Mesendoderm (in vitro differentiated cells): ENCODE measurements around the gene TLN1.

Source experiments
- DNase-seq: peaks from one replicate; pipeline ENCODE4 v3.0.0; 2013
- H2AK5ac ChIP-seq: 2 replicates; pipeline ENCODE4 v1.6.1; 2013; ENCODE audit warnings: low read length, inconsistent platforms
- H2BK120ac ChIP-seq: 2 replicates; pipeline ENCODE4 v1.6.1; 2013; ENCODE audit warnings: low read depth, mild to moderate bottlenecking, low read length, moderate library complexity, mixed read lengths
- H2BK15ac ChIP-seq: replicated peaks from 2 replicates; pipeline ENCODE4 v1.6.1; 2013; ENCODE audit warnings: low read depth, mild to moderate bottlenecking, moderate library complexity
- H2BK5ac ChIP-seq: 2 replicates; pipeline ENCODE4 v1.6.1; 2013; ENCODE audit warnings: low read length, inconsistent platforms
- H3K18ac ChIP-seq: 2 replicates; pipeline ENCODE4 v1.6.1; 2013; ENCODE audit warnings: mild to moderate bottlenecking, low read length, mixed read lengths
- H3K23ac ChIP-seq: one replicate; pipeline ENCODE4 v1.6.1; 2013; ENCODE audit warnings: low read length
- H3K27ac ChIP-seq: 2 replicates; pipeline ENCODE4 v1.5.1; 2013; ENCODE audit warnings: low read depth, mild to moderate bottlenecking, inconsistent platforms, low read length, moderate library complexity
- H3K27me3 ChIP-seq: 2 replicates; pipeline ENCODE4 v1.6.1; 2013; ENCODE audit warnings: low read length, control low read depth, mild to moderate bottlenecking, inconsistent platforms; ENCODE audit not compliant: insufficient read depth, poor library complexity
- H3K36me3 ChIP-seq: 2 replicates; pipeline ENCODE4 v1.6.1; 2013; ENCODE audit warnings: low read length, inconsistent platforms; ENCODE audit not compliant: control insufficient read depth, insufficient read depth
- H3K4ac ChIP-seq: one replicate; pipeline ENCODE4 v1.6.1; 2013; ENCODE audit warnings: low read depth, mild to moderate bottlenecking, low read length, moderate library complexity
- H3K4me1 ChIP-seq: 2 replicates; pipeline ENCODE4 v1.6.1; 2013; ENCODE audit warnings: low read depth, low read length, inconsistent platforms; ENCODE audit not compliant: control insufficient read depth
- H3K4me2 ChIP-seq: 2 replicates; pipeline ENCODE4 v1.6.1; 2013; ENCODE audit warnings: low read length
- H3K4me3 ChIP-seq: 2 replicates; pipeline ENCODE4 v1.5.1; 2013; ENCODE audit warnings: mild to moderate bottlenecking, low read length
- H3K56ac ChIP-seq: one replicate; pipeline ENCODE4 v1.6.1; 2013; ENCODE audit warnings: low read length
- H3K79me1 ChIP-seq: 2 replicates; pipeline ENCODE4 v1.6.1; 2013; ENCODE audit warnings: low read length, inconsistent platforms
- H3K79me2 ChIP-seq: 2 replicates; pipeline ENCODE4 v1.6.1; 2013; ENCODE audit warnings: mild to moderate bottlenecking, low read length; ENCODE audit not compliant: control insufficient read depth, insufficient read depth
- H3K9ac ChIP-seq: 2 replicates; pipeline ENCODE4 v1.6.1; 2013; ENCODE audit warnings: low read length, inconsistent platforms
- H4K5ac ChIP-seq: one replicate; pipeline ENCODE4 v1.6.1; 2013; ENCODE audit warnings: low read length
- H4K8ac ChIP-seq: one replicate; pipeline ENCODE4 v1.6.1; 2013; ENCODE audit warnings: low read depth, mild to moderate bottlenecking, control low read depth, low read length, moderate library complexity
- WGBS: extraction: QIAGEN DNeasy Blood & Tissue Kit; methylation state at CpG from one replicate; pipeline ENCODE4 v1.1.7; 2013; ENCODE audit warnings: low lambda C conversion rate, missing lambda C conversion rate; ENCODE audit not compliant: insufficient coverage; ENCODE audit errors: extremely low coverage; 5-methylcytosine and 5-hydroxymethylcytosine counted together

The TLN1 gene

DNA sequence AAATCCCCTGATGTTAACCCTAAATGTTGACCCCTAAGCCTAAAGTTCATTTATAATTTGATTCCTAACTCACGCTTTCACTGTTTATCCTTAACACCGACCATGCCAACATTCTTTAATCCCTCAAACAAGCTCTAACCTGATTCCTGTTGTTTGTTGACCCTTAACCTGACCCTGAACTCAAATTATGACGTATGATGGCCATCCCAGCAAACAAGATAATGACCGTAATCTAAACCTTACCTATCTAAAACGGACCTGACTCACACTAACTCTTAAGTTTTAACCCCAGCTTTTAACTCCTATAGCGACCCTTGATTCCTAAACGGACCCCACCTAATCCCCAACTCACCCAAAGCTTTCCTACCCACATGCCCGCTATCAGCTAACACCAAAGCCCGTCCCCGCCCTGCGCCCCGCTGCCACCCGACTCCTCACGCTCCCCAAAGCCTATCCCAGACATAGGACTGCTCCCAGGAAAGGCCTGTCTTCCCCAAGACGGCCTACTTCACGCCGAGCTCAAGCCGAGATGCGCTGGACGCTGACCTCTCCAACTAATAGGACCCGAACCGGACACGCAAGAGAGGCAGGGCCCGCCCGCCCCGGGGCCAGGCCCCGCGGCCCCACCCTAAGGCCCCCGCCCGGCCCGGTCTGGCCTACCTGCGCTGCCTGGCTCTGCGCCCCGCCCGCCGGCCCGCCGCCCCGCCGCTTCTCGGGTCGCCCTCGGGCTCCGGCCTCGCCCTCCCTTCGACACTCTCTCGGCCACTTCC, 395 bp downstream of the TLN1 start:
- Histone ChIP-seq H3K4me1 (peaks cover 36% of the 10 kb centered on the region), H4K5ac (peak overlapping the region; percentile 14)
- DNase-seq = no peak

DNA sequence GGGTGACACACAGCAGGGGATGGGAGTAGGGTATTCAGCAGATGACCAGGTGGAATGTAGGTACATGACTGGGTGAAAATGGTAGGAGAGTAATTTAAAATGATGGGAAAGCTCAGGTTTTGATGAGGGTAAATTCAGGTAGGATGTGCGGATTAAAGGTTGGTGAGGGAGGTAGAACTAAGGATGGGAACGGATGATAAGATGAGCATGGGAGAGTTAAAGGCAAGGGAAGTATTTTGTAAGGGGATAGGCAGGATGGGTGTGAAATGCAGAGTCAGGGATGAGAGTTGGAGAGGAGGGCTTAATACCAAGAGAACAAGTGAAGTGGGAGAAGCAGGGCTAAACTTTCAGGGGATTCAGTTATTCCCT, 1.5 kb downstream of the TLN1 start:
- Histone ChIP-seq H3K23ac (no peak overlapping the region), H3K9ac (peak overlapping the region; percentile 82), H2BK5ac (no peak overlapping the region), H3K27me3 (no peaks in the 10 kb centered on the region), H3K4ac (no peak overlapping the region), H2BK120ac (no peak overlapping the region), H3K79me1 (peaks cover 43% of the 10 kb centered on the region), H3K4me2 (peak overlapping the region; percentile 50), H3K79me2 (peaks cover 46% of the 10 kb centered on the region), H4K8ac (no peak overlapping the region), H4K5ac (no peak overlapping the region), H3K18ac (no peak overlapping the region), H3K4me3 (no peak overlapping the region), H3K27ac (no peak overlapping the region), H3K4me1 (peaks cover 36% of the 10 kb centered on the region), H2AK5ac (peak overlapping the region; percentile 71), H3K36me3 (peaks cover 3% of the 10 kb centered on the region), H2BK15ac (no peak overlapping the region), H3K56ac (peak overlapping the region; percentile 75)
- no peak for DNase-seq
- WGBS = 100% methylated on average over 2 of the region's 2 CpGs

More for the DNA sequence above, 395 bp downstream of the TLN1 start:
- H3K9ac ChIP-seq = peak overlapping the region; percentile 82
- peak overlapping the region; percentile 89 for H3K18ac ChIP-seq
- peak overlapping the region; percentile 49 for H2BK5ac ChIP-seq
- peak overlapping the region; percentile 56 for H2BK120ac ChIP-seq
- H3K27me3 ChIP-seq = no peaks in the 10 kb centered on the region
- peak overlapping the region; percentile 84 for H4K8ac ChIP-seq
- H3K27ac ChIP-seq = peak overlapping the region; percentile 90
- peak overlapping the region; percentile 93 for H3K4ac ChIP-seq
- peaks cover 3% of the 10 kb centered on the region for H3K36me3 ChIP-seq
- H2BK15ac ChIP-seq = no peak overlapping the region
- peak overlapping the region; percentile 85 for H3K4me2 ChIP-seq
- no peak overlapping the region for H3K23ac ChIP-seq
- no CpG with 5 or more reads among the region's 47 CpGs for WGBS
- peak overlapping the region; percentile 95 for H3K56ac ChIP-seq
- H3K79me2 ChIP-seq = peaks cover 41% of the 10 kb centered on the region
- H2AK5ac ChIP-seq = peak overlapping the region; percentile 54
- H3K4me3 ChIP-seq = peak overlapping the region; percentile 58
- peaks cover 37% of the 10 kb centered on the region for H3K79me1 ChIP-seq

DNA sequence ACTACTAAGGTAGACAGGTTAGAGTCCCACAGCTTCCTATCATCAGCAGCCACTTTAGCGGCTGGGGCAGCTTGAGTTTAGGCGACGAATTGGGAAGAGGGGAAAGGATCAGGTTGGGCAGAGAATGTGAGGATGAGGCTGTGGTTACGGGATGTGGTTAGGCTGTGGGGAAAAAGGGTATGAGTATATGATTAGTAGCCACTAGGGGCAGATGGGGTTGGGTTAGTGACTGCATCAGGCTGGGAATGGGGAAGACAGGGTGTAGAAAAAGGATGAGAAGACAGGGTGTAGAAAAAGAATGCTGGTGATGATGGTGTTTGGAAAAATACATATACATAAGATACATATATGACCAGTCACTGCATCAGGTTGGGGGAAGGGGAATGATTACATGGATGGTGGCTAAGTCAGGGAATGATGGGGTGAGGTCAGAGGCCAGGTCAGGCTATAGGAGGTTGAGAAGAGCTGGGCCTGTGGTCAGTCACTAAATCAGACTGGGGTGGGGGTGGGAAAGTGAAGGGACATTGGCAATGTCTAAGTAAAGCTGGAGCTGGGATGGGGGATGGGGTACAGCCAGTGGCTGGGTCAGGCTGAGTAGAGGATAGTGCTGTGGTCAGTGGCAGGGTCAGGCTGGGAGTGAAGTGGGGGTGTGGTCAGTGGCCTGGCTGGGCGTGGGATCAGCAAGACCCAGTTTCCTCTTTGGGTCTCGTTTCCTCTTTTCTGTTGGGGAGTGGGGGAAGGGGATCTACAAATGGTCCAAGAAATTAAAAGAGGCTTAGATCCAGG, 2.1 kb downstream of the TLN1 start:
- Histone ChIP-seq H3K79me2 (peaks cover 46% of the 10 kb centered on the region), H3K9ac (peak overlapping the region; percentile 56), H2BK120ac (no peak overlapping the region), H2BK15ac (no peak overlapping the region), H2BK5ac (peak overlapping the region; percentile 6), H4K8ac (no peak overlapping the region), H3K36me3 (no peaks in the 10 kb centered on the region), H3K23ac (no peak overlapping the region), H3K27ac (no peak overlapping the region), H3K27me3 (no peaks in the 10 kb centered on the region), H3K4me3 (no peak overlapping the region), H4K5ac (no peak overlapping the region), H3K79me1 (peaks cover 48% of the 10 kb centered on the region), H3K18ac (no peak overlapping the region), H3K4ac (no peak overlapping the region), H3K4me1 (peaks cover 36% of the 10 kb centered on the region), H3K56ac (peak overlapping the region; percentile 79), H2AK5ac (no peak overlapping the region), H3K4me2 (peak overlapping the region; percentile 50)
- WGBS = no CpG with 5 or more reads among the region's 6 CpGs
- DNase-seq = peak; percentile 86

DNA sequence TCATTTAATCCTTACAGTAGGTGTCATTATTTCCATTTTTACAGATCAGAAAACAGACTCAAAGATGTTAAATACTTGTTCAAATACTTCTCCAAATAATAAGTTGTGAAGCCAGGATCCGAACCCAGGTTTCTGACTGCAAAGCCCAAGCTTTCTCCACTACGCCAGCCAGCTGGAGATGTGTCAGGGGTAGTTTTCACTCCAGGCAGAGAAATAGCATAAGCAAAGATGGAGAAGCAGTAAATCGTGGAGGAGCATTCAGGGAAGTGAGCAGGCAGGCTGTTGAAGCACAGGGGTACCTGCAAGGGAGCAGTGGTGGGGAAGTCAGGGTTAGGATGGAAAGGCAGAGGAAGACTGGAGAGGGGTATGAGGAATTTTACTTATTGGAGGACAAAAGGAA, 2.9 kb downstream of the TLN1 start:
- no peak overlapping the region for H4K5ac ChIP-seq
- peak overlapping the region; percentile 11 for H3K18ac ChIP-seq
- H3K4ac ChIP-seq = peak overlapping the region; percentile 64
- peaks cover 36% of the 10 kb centered on the region for H3K4me1 ChIP-seq
- peaks cover 46% of the 10 kb centered on the region for H3K79me2 ChIP-seq
- H3K56ac ChIP-seq = peak overlapping the region; percentile 79
- H2AK5ac ChIP-seq = no peak overlapping the region
- H3K36me3 ChIP-seq = peaks cover 6% of the 10 kb centered on the region
- no peak overlapping the region for H2BK15ac ChIP-seq
- DNase-seq = no peak
- H3K27me3 ChIP-seq = no peaks in the 10 kb centered on the region
- H3K23ac ChIP-seq = no peak overlapping the region
- peaks cover 51% of the 10 kb centered on the region for H3K79me1 ChIP-seq
- WGBS = no CpG with 5 or more reads among the region's 3 CpGs
- peak overlapping the region; percentile 56 for H3K9ac ChIP-seq
- H2BK5ac ChIP-seq = no peak overlapping the region
- no peak overlapping the region for H4K8ac ChIP-seq
- no peak overlapping the region for H2BK120ac ChIP-seq
- H3K4me2 ChIP-seq = peak overlapping the region; percentile 50
- H3K27ac ChIP-seq = no peak overlapping the region
- no peak overlapping the region for H3K4me3 ChIP-seq

DNA sequence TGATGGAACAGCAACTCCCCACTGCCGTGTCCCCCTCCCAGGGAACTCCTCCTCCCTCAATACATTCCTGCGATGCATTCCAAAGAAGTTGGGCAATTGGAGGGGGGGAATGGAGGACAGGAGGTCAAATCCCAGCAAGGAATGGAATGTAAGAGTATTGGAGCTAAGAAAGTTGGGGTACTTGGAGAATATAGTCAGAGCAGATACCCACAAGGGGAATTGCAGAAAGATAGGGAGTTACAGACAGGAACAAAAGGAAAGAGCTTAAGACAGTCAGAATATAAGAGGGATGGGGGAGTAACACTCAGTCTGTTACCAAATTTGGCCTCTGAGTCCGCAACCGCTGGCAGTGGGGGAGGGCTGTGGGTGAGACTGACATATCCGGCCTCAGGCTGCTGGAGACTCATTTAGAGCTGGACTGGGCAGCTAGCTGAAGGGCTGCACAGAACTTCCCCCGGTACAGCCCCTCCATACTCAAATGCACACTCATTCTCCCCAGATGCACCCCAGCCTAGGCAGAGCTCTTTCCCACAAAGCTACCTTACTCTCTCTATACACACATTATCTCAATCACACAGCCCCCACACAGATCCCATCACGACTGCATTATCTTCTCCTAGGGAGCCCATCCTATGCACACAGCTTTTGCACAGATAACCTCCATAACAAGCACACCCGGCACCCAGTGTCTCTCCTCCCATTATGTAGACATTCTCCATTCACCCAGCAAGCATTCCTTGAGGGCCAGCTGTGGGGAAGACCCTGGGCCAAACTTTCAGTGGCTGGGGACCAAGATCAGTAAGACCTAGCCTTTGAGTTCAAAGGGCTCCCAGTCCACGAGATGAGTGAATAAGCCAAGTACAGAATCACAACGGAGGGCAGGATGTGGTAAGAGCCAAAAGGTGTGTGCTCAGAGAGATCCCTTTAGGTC, 3.7 kb downstream of the TLN1 start:
- Histone ChIP-seq H4K5ac (no peak overlapping the region), H2AK5ac (no peak overlapping the region), H3K4me2 (peak overlapping the region; percentile 29), H3K27me3 (no peaks in the 10 kb centered on the region), H3K79me2 (peaks cover 46% of the 10 kb centered on the region), H4K8ac (peak overlapping the region; percentile 16), H3K56ac (peak overlapping the region; percentile 84), H2BK120ac (peak overlapping the region; percentile 47), H3K18ac (peak overlapping the region; percentile 72), H2BK15ac (no peak overlapping the region), H3K9ac (peak overlapping the region; percentile 59), H3K79me1 (peaks cover 50% of the 10 kb centered on the region), H2BK5ac (peak overlapping the region; percentile 38), H3K36me3 (peaks cover 12% of the 10 kb centered on the region), H3K4me3 (no peak overlapping the region), H3K4me1 (peaks cover 34% of the 10 kb centered on the region), H3K23ac (no peak overlapping the region), H3K4ac (peak overlapping the region; percentile 93), H3K27ac (peak overlapping the region; percentile 84)
- no CpG with 5 or more reads among the region's 10 CpGs for WGBS
- peak; percentile 98 for DNase-seq
